Mesendoderm (in vitro differentiated cells): ENCODE results near the gene MRPL48.

Experiments used
- DNase-seq: peaks from one replicate; pipeline ENCODE4 v3.0.0; 2013
- H2AK5ac ChIP-seq: 2 replicates; pipeline ENCODE4 v1.6.1; 2013; ENCODE audit warnings: low read length, inconsistent platforms
- H2BK120ac ChIP-seq: 2 replicates; pipeline ENCODE4 v1.6.1; 2013; ENCODE audit warnings: low read depth, mild to moderate bottlenecking, low read length, moderate library complexity, mixed read lengths
- H2BK15ac ChIP-seq: replicated peaks from 2 replicates; pipeline ENCODE4 v1.6.1; 2013; ENCODE audit warnings: low read depth, mild to moderate bottlenecking, moderate library complexity
- H2BK5ac ChIP-seq: 2 replicates; pipeline ENCODE4 v1.6.1; 2013; ENCODE audit warnings: low read length, inconsistent platforms
- H3K18ac ChIP-seq: 2 replicates; pipeline ENCODE4 v1.6.1; 2013; ENCODE audit warnings: mild to moderate bottlenecking, low read length, mixed read lengths
- H3K23ac ChIP-seq: one replicate; pipeline ENCODE4 v1.6.1; 2013; ENCODE audit warnings: low read length
- H3K27ac ChIP-seq: 2 replicates; pipeline ENCODE4 v1.5.1; 2013; ENCODE audit warnings: low read depth, mild to moderate bottlenecking, inconsistent platforms, low read length, moderate library complexity
- H3K27me3 ChIP-seq: 2 replicates; pipeline ENCODE4 v1.6.1; 2013; ENCODE audit warnings: low read length, control low read depth, mild to moderate bottlenecking, inconsistent platforms; ENCODE audit not compliant: insufficient read depth, poor library complexity
- H3K36me3 ChIP-seq: 2 replicates; pipeline ENCODE4 v1.6.1; 2013; ENCODE audit warnings: low read length, inconsistent platforms; ENCODE audit not compliant: control insufficient read depth, insufficient read depth
- H3K4ac ChIP-seq: one replicate; pipeline ENCODE4 v1.6.1; 2013; ENCODE audit warnings: low read depth, mild to moderate bottlenecking, low read length, moderate library complexity
- H3K4me1 ChIP-seq: 2 replicates; pipeline ENCODE4 v1.6.1; 2013; ENCODE audit warnings: low read depth, low read length, inconsistent platforms; ENCODE audit not compliant: control insufficient read depth
- H3K4me2 ChIP-seq: 2 replicates; pipeline ENCODE4 v1.6.1; 2013; ENCODE audit warnings: low read length
- H3K4me3 ChIP-seq: 2 replicates; pipeline ENCODE4 v1.5.1; 2013; ENCODE audit warnings: mild to moderate bottlenecking, low read length
- H3K56ac ChIP-seq: one replicate; pipeline ENCODE4 v1.6.1; 2013; ENCODE audit warnings: low read length
- H3K79me1 ChIP-seq: 2 replicates; pipeline ENCODE4 v1.6.1; 2013; ENCODE audit warnings: low read length, inconsistent platforms
- H3K79me2 ChIP-seq: 2 replicates; pipeline ENCODE4 v1.6.1; 2013; ENCODE audit warnings: mild to moderate bottlenecking, low read length; ENCODE audit not compliant: control insufficient read depth, insufficient read depth
- H3K9ac ChIP-seq: 2 replicates; pipeline ENCODE4 v1.6.1; 2013; ENCODE audit warnings: low read length, inconsistent platforms
- H4K5ac ChIP-seq: one replicate; pipeline ENCODE4 v1.6.1; 2013; ENCODE audit warnings: low read length
- H4K8ac ChIP-seq: one replicate; pipeline ENCODE4 v1.6.1; 2013; ENCODE audit warnings: low read depth, mild to moderate bottlenecking, control low read depth, low read length, moderate library complexity
- WGBS: extraction: QIAGEN DNeasy Blood & Tissue Kit; methylation state at CpG from one replicate; pipeline ENCODE4 v1.1.7; 2013; ENCODE audit warnings: low lambda C conversion rate, missing lambda C conversion rate; ENCODE audit not compliant: insufficient coverage; ENCODE audit errors: extremely low coverage; 5-methylcytosine and 5-hydroxymethylcytosine counted together

MRPL48 gene

GRCh38 chr11:73862986-73863385 lies 75.3 kb downstream of the MRPL48 start:
- no peaks in the 10 kb centered on the region for H3K27me3 ChIP-seq
- H4K5ac ChIP-seq = no peak overlapping the region
- H3K56ac ChIP-seq = no peak overlapping the region
- H3K4me1 ChIP-seq = no peaks in the 10 kb centered on the region
- no peak overlapping the region for H4K8ac ChIP-seq
- H2BK15ac ChIP-seq = no peak overlapping the region
- H3K79me1 ChIP-seq = no peaks in the 10 kb centered on the region
- H3K23ac ChIP-seq = no peak overlapping the region
- no peaks in the 10 kb centered on the region for H3K79me2 ChIP-seq
- H3K9ac ChIP-seq = no peak overlapping the region
- H3K27ac ChIP-seq = no peak overlapping the region
- no peak overlapping the region for H2BK120ac ChIP-seq
- no peak overlapping the region for H2BK5ac ChIP-seq
- no peak overlapping the region for H2AK5ac ChIP-seq
- WGBS = no CpG with 5 or more reads among the region's 4 CpGs
- no peak overlapping the region for H3K4me3 ChIP-seq
- H3K18ac ChIP-seq = no peak overlapping the region
- H3K4me2 ChIP-seq = no peak overlapping the region
- H3K4ac ChIP-seq = no peak overlapping the region
- no peaks in the 10 kb centered on the region for H3K36me3 ChIP-seq
- DNase-seq = no peak

- Histone ChIP-seq H2AK5ac (no peak overlapping the region), H3K4ac (no peak overlapping the region), H3K56ac (no peak overlapping the region), H3K36me3 (peaks cover 1% of the 10 kb centered on the region), H3K9ac (no peak overlapping the region), H3K27me3 (no peaks in the 10 kb centered on the region), H4K8ac (no peak overlapping the region), H3K4me2 (no peak overlapping the region), H3K18ac (no peak overlapping the region), H2BK5ac (no peak overlapping the region), H3K23ac (no peak overlapping the region), H3K27ac (no peak overlapping the region), H3K79me1 (no peaks in the 10 kb centered on the region), H4K5ac (no peak overlapping the region), H2BK15ac (no peak overlapping the region), H2BK120ac (no peak overlapping the region), H3K4me1 (no peaks in the 10 kb centered on the region), H3K4me3 (no peak overlapping the region), H3K79me2 (no peaks in the 10 kb centered on the region)
- no CpG with 5 or more reads among the region's 5 CpGs for WGBS
- no peak for DNase-seq
Measured at GRCh38 chr11:73866095-73866579, 78.5 kb downstream of the MRPL48 start.

GRCh38 chr11:73866586-73866996 lies 78.9 kb downstream of the MRPL48 start:
- Histone ChIP-seq H3K79me2 (no peaks in the 10 kb centered on the region), H3K56ac (no peak overlapping the region), H3K18ac (no peak overlapping the region), H2BK5ac (no peak overlapping the region), H3K9ac (no peak overlapping the region), H3K36me3 (peaks cover 3% of the 10 kb centered on the region), H4K8ac (no peak overlapping the region), H3K23ac (no peak overlapping the region), H3K4me1 (no peaks in the 10 kb centered on the region), H2BK15ac (no peak overlapping the region), H3K27me3 (no peaks in the 10 kb centered on the region), H3K79me1 (no peaks in the 10 kb centered on the region), H3K4me3 (no peak overlapping the region), H3K4ac (no peak overlapping the region), H3K27ac (no peak overlapping the region), H4K5ac (no peak overlapping the region), H3K4me2 (no peak overlapping the region), H2BK120ac (no peak overlapping the region), H2AK5ac (no peak overlapping the region)
- DNase-seq = peak; percentile 66
- WGBS = no CpG with 5 or more reads among the region's 2 CpGs

GRCh38 chr11:73869332-73869949 lies 81.8 kb downstream of the MRPL48 start:
- DNase-seq = no peak
- Histone ChIP-seq H3K23ac (no peak overlapping the region), H2BK5ac (no peak overlapping the region), H3K4me3 (no peak overlapping the region), H3K18ac (no peak overlapping the region), H2BK15ac (no peak overlapping the region), H2BK120ac (no peak overlapping the region), H3K4me1 (no peaks in the 10 kb centered on the region), H3K36me3 (peaks cover 10% of the 10 kb centered on the region), H4K8ac (no peak overlapping the region), H3K9ac (no peak overlapping the region), H3K27me3 (no peaks in the 10 kb centered on the region), H4K5ac (no peak overlapping the region), H3K4ac (no peak overlapping the region), H3K56ac (no peak overlapping the region), H3K4me2 (no peak overlapping the region), H2AK5ac (no peak overlapping the region), H3K79me1 (peaks cover 5% of the 10 kb centered on the region), H3K27ac (no peak overlapping the region), H3K79me2 (peaks cover 1% of the 10 kb centered on the region)
- WGBS = no CpG with 5 or more reads among the region's 1 CpG

- Histone ChIP-seq H3K27ac (no peak overlapping the region), H3K4me1 (peaks cover 2% of the 10 kb centered on the region), H3K18ac (no peak overlapping the region), H2AK5ac (no peak overlapping the region), H3K23ac (no peak overlapping the region), H3K36me3 (peaks cover 10% of the 10 kb centered on the region), H3K79me1 (peaks cover 11% of the 10 kb centered on the region), H2BK5ac (no peak overlapping the region), H4K5ac (no peak overlapping the region), H3K79me2 (peaks cover 9% of the 10 kb centered on the region), H3K56ac (no peak overlapping the region), H3K4ac (no peak overlapping the region), H3K4me2 (no peak overlapping the region), H2BK120ac (no peak overlapping the region), H2BK15ac (no peak overlapping the region), H3K4me3 (no peak overlapping the region), H4K8ac (no peak overlapping the region), H3K9ac (no peak overlapping the region), H3K27me3 (no peaks in the 10 kb centered on the region)
- no CpG with 5 or more reads among the region's 3 CpGs for WGBS
- no peak for DNase-seq
Measured at GRCh38 chr11:73870261-73870660, 82.6 kb downstream of the MRPL48 start.
